HG03342 (cell line): ENCODE measurements around the gene ZPLD1.

ENCODE experiments used
- ATAC-seq: cut with Tn5 transposase; IDR thresholded peaks from one replicate; pipeline ENCODE4 v1.9.1; 2021; ENCODE audit warnings: mild to moderate bottlenecking, moderate library complexity; ENCODE audit not compliant: unreplicated experiment

ZPLD1 gene

DNA sequence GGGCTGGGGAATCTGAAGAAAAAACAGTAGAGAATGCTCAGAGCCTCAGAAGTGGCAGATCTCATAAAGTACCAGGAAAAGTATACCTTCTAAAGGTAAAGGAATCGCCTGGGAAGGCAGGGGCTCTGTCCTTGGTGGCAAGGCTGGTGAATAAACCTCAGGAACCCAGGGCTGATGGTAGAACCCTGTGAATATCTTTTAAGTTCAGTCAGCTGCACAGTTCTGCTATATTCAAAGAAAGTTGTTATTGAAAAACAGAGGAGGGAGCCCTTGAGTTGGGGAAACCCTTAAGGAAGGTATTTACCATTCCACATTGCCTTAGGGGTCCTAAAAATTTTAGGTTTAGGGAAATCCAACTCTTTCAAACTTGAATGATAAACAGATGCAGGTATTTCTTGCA is 31.2 kb downstream of the ZPLD1 start:
- no peak for ATAC-seq

DNA sequence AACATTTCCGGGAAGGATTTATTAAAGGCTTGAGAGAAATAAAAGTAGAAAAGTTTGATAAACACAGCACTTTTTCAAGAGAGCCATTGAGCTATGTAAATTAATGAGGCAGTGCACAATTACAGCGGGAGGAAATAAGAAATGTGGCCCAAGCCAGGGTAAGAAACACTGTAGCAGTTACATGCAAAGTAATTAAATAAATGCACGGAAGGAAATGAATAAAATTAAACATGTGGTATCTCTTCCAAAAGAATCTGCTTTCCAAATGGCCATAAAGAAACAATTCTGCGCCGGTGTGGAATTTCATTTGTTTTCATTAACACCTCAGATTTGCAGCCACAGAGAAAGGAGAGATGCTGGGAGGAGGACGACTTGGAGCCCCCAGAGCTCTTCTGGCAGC is 35.3 kb downstream of the ZPLD1 start:
- ATAC-seq, result no peak

GRCh38 chr3:102471001-102471400 is 36.2 kb downstream of the ZPLD1 start:
- no peak for ATAC-seq

GRCh38 chr3:102471491-102471890 is 36.7 kb downstream of the ZPLD1 start:
- ATAC-seq, result no peak

GRCh38 chr3:102473648-102474047 is 38.8 kb downstream of the ZPLD1 start:
- ATAC-seq, result no peak

GRCh38 chr3:102474207-102474606 is 39.4 kb downstream of the ZPLD1 start:
- no peak for ATAC-seq

DNA sequence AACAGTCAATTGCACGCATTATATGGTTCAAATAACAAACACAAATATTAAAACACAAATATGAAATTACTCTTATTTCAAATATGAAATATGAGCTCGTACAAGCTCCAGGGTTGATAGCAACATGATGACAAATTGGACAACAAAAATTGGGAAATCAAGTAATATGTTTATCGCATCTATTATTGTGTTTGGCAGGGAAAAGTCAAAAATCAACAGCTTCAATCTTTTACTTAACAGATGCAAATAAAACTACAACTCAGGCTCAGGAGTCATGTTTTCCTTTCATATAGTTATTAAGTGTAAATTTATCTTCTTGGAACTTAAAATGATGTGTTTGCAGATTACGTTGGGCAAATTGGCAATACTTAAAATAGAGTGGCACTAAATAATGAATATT is 41.4 kb downstream of the ZPLD1 start:
- no peak for ATAC-seq

GRCh38 chr3:102478160-102478559 is 43.3 kb downstream of the ZPLD1 start:
- ATAC-seq, result no peak

- ATAC-seq, result no peak
Measured at GRCh38 chr3:102480139-102480538, 45.3 kb downstream of the ZPLD1 start.

GRCh38 chr3:102481050-102481449 is 46.2 kb downstream of the ZPLD1 start:
- ATAC-seq, result no peak

- ATAC-seq, result no peak
Measured at GRCh38 chr3:102483556-102483955, 48.7 kb downstream of the ZPLD1 start.

DNA sequence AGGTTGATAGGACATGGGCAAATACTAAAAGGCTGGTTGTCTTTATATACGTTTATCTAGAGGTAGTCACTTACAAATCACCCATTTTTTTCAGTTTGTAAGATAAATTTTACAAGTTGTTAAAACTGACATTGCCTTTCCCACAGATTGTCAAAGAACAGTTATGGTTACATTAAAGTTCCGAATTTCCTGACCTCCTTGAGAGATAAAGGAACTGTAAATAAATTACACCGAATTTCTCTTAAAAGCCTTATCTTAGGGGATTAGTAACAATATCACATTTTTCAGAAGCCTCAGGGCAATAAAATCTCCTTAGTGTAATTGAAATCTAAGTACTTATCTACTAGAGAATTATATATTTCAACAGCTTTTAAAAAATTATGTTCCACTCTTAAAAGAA is 49.5 kb downstream of the ZPLD1 start:
- ATAC-seq, result no peak

DNA sequence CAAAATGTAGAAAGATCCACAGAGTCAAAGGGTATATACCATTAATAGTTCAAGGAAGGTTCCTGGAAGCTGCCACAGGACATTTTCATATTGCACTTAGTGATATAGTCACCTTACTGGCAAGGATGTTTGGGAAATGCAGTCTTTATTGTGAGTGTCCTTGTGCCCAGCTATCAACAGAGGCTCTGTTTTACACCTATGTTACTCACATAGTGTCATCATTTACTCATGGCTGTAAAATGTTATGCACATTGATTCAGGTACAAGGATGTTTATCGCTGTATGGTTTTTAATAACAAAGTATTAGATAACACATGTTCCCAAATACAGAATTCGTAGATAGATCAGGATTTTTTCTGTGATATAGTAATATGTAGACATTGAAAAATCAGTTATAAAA is 50.9 kb downstream of the ZPLD1 start:
- no peak for ATAC-seq

DNA sequence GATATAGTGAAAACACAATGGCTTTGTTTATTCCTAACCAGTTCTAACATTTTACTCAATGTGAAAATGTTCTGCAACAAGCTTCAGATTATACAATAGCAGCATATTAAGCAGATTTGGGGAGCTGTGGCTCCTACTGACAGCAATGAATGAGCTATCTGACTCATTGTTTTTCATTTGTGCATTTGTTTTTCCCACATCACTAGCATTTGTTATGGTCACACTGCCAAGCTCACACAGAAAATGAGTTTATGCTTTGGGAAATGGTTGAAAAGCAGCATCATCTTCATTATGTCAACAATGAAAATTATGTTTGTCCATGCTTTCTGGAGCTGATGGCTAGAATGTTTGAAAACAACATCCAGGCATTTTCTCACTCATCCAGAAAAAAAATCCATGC is 53.5 kb downstream of the ZPLD1 start:
- ATAC-seq, result no peak

DNA sequence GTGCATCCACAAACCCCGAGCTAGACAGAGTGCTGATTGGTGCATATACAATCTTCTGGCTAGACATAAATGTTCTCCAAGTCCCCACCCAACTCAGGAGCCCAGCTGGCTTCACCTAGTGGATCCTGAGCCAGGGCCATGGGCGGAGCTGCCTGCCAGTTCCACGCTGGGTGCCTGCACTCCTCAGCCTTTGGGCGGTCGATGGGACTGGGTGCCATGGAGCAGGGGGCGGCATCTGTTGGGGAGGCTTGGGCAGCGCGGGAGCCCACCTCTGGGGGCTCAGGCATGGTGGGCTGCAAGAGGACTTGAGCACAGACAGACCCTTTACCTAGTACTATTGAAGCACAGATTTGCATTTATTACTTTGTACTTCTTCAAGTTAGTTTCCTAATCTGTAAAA is 57.5 kb downstream of the ZPLD1 start:
- no peak for ATAC-seq

GRCh38 chr3:102497571-102497970 is 62.8 kb downstream of the ZPLD1 start:
- no peak for ATAC-seq

GRCh38 chr3:102505542-102505941 is 70.7 kb downstream of the ZPLD1 start:
- no peak for ATAC-seq

DNA sequence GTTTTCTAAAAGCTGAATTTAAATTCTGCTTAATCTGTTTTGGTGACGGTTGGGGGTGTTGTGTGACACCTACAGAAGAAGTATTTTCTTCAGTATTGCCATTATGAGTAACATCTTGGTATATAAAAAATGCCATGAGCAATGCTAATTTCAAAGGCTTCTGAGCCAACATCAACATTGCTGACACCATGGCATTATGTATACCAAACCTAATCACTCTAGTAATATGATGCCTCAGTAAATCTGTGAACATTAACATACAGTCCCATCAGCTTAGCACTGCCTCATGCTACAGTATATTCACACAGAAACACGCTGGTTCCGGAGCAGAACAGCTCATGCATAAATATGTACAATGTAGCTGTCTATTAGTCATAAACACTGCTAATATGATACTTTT is 75.8 kb downstream of the ZPLD1 start:
- ATAC-seq, result no peak

- ATAC-seq, result no peak
Measured at GRCh38 chr3:102511168-102511567, 76.4 kb downstream of the ZPLD1 start.

GRCh38 chr3:102511639-102512038 is 76.8 kb downstream of the ZPLD1 start:
- no peak for ATAC-seq

- ATAC-seq, result no peak
Measured at GRCh38 chr3:102512734-102513504, 78.1 kb downstream of the ZPLD1 start.

- ATAC-seq, result no peak
Measured at GRCh38 chr3:102514241-102514640, 79.4 kb downstream of the ZPLD1 start.

- ATAC-seq, result no peak
Measured at GRCh38 chr3:102521246-102521645, 86.4 kb downstream of the ZPLD1 start.
